ENCODE measurements around the gene RAD51B.

- TF ChIP-seq CTCF (IDR thresholded peaks at IDR 0.05; ENCODE audit: poor library complexity) (no peak), EZH2 (IDR thresholded peaks at IDR 0.05; ENCODE audit: borderline replicate concordance) (no peak)
These were observed 928.7 kb downstream of the RAD51B start for GRCh38 chr14:68748260-68748659.

All from hepatocyte (in vitro differentiated cells).